H9 (cell line): ENCODE results near the gene CLIC3. TPM values are rescaled to one million over a fixed set of nuclear protein-coding genes. Genes with fewer than 3 reads are reported as not detected.

ENCODE experiments used
- DNase-seq: peaks from one replicate; pipeline ENCODE4 v3.0.0-alpha.2; 2017
- H2AFZ ChIP-seq: one replicate; pipeline ENCODE4 v1.6.1; 2013; ENCODE audit warnings: mild to moderate bottlenecking, low read length, control low read depth, moderate library complexity
- H2AK5ac ChIP-seq: 2 replicates; pipeline ENCODE4 v1.6.1; 2013; ENCODE audit warnings: low read length, control low read depth, mixed read lengths; ENCODE audit not compliant: insufficient read length
- H2BK120ac ChIP-seq: one replicate; pipeline ENCODE4 v1.6.1; 2013; ENCODE audit warnings: low read depth, mild to moderate bottlenecking, low read length, control low read depth, inconsistent platforms; ENCODE audit not compliant: poor library complexity, severe bottlenecking
- H2BK12ac ChIP-seq: 2 replicates; pipeline ENCODE4 v1.6.1; 2013; ENCODE audit warnings: low read length, control low read depth, mixed read lengths, low read depth; ENCODE audit not compliant: insufficient read length
- H2BK15ac ChIP-seq: 2 replicates; pipeline ENCODE4 v1.6.1; 2013; ENCODE audit warnings: low read depth, low read length, control low read depth
- H2BK20ac ChIP-seq: one replicate; pipeline ENCODE4 v1.6.1; 2013; ENCODE audit warnings: low read depth, mild to moderate bottlenecking, low read length, control low read depth, inconsistent platforms; ENCODE audit not compliant: poor library complexity, severe bottlenecking
- H2BK5ac ChIP-seq: 2 replicates; pipeline ENCODE4 v1.6.1; 2013; ENCODE audit warnings: low read length, control low read depth, mixed read lengths; ENCODE audit not compliant: insufficient read length
- H3K14ac ChIP-seq: 2 replicates; pipeline ENCODE4 v1.6.1; 2013; ENCODE audit warnings: low read length, control low read depth; ENCODE audit not compliant: insufficient read depth
- H3K18ac ChIP-seq: 2 replicates; pipeline ENCODE4 v1.6.1; 2013; ENCODE audit warnings: low read depth, mild to moderate bottlenecking, mixed read lengths, low read length, control low read depth; ENCODE audit not compliant: insufficient read length
- H3K23ac ChIP-seq: 2 replicates; pipeline ENCODE4 v1.6.1; 2013; ENCODE audit warnings: low read length, control low read depth, mixed read lengths, low read depth; ENCODE audit not compliant: insufficient read length
- H3K23me2 ChIP-seq: 2 replicates; pipeline ENCODE4 v1.6.1; 2013; ENCODE audit warnings: low read depth, mild to moderate bottlenecking, mixed read lengths, low read length, control low read depth; ENCODE audit not compliant: insufficient read length, poor library complexity, severe bottlenecking
- H3K27ac ChIP-seq: 2 replicates; pipeline ENCODE4 v1.5.1; 2013; ENCODE audit warnings: low read length, control low read depth, mixed read lengths, low read depth; ENCODE audit not compliant: insufficient read length
- H3K27me3 ChIP-seq: 2 replicates; pipeline ENCODE4 v1.6.1; 2013; ENCODE audit warnings: low read length, control low read depth, inconsistent platforms; ENCODE audit not compliant: insufficient read depth
- H3K4ac ChIP-seq: 2 replicates; pipeline ENCODE4 v1.6.1; 2013; ENCODE audit warnings: low read depth, mild to moderate bottlenecking, control low read depth, inconsistent platforms, low read length, moderate library complexity
- H3K4me1 ChIP-seq: 2 replicates; pipeline ENCODE4 v1.6.1; 2013; ENCODE audit warnings: low read length, control low read depth, inconsistent platforms; ENCODE audit not compliant: insufficient read depth
- H3K4me2 ChIP-seq: 2 replicates; pipeline ENCODE4 v1.6.1; 2013; ENCODE audit warnings: low read length, control low read depth, mixed read lengths; ENCODE audit not compliant: insufficient read length, insufficient read depth
- H3K56ac ChIP-seq: 2 replicates; pipeline ENCODE4 v1.6.1; 2013; ENCODE audit warnings: low read depth, mild to moderate bottlenecking, mixed read lengths, low read length, control low read depth; ENCODE audit not compliant: insufficient read length
- H3K79me1 ChIP-seq: 2 replicates; pipeline ENCODE4 v1.6.1; 2013; ENCODE audit warnings: low read depth, mild to moderate bottlenecking, moderate library complexity, low read length, control low read depth, inconsistent platforms; ENCODE audit not compliant: insufficient read depth, poor library complexity, severe bottlenecking
- H3K79me2 ChIP-seq: 2 replicates; pipeline ENCODE4 v1.6.1; 2013; ENCODE audit warnings: low read length, control low read depth, inconsistent platforms; ENCODE audit not compliant: insufficient read depth
- H3K9ac ChIP-seq: 2 replicates; pipeline ENCODE4 v1.6.1; 2013; ENCODE audit warnings: low read length, control low read depth, mixed read lengths; ENCODE audit not compliant: insufficient read length; ENCODE audit errors: extremely low read depth
- H3K9me3 ChIP-seq: one replicate; pipeline ENCODE4 v1.6.1; 2013; ENCODE audit warnings: low read depth, low read length, inconsistent platforms; ENCODE audit not compliant: control insufficient read depth
- H3T11ph ChIP-seq: one replicate; pipeline ENCODE4 v1.6.1; 2013; ENCODE audit warnings: mild to moderate bottlenecking, low read length, control low read depth, inconsistent platforms
- H4K20me1 ChIP-seq: one replicate; pipeline ENCODE4 v1.6.1; 2013; ENCODE audit not compliant: control insufficient read depth, insufficient read length, insufficient read depth
- H4K5ac ChIP-seq: 2 replicates; pipeline ENCODE4 v1.6.1; 2013; ENCODE audit warnings: low read depth, mild to moderate bottlenecking, mixed read lengths, low read length, control low read depth; ENCODE audit not compliant: insufficient read length
- H4K8ac ChIP-seq: replicated peaks from 2 replicates; pipeline ENCODE4 v1.6.1; 2013; ENCODE audit warnings: low read length, control low read depth, mixed read lengths, low read depth; ENCODE audit not compliant: insufficient read length
- H4K91ac ChIP-seq: 2 replicates; pipeline ENCODE4 v1.6.1; 2013; ENCODE audit warnings: low read depth, mild to moderate bottlenecking, moderate library complexity, mixed read lengths, low read length, control low read depth; ENCODE audit not compliant: insufficient read length
- H3K27ac Mint-ChIP-seq, 3 experiments: 2 replicates in 2 of 3; 3 replicates in 1 of 3; pipeline ENCODE4 v1.8.0; 2020 to 2021; ENCODE audit warnings: mixed read lengths in 3 of 3, mild to moderate bottlenecking in 1 of 3, moderate library complexity in 1 of 3
- H3K27me3 Mint-ChIP-seq: 2 replicates; pipeline ENCODE4 v1.8.0; 2021; ENCODE audit warnings: low read depth, mild to moderate bottlenecking, moderate library complexity, mixed read lengths
- H3K36me3 Mint-ChIP-seq, 3 experiments: 2 replicates in 2 of 3; 3 replicates in 1 of 3; pipeline ENCODE4 v1.8.0; 2020 to 2021; ENCODE audit warnings: low read depth in 3 of 3, mixed read lengths in 3 of 3; ENCODE audit not compliant: insufficient read depth in 1 of 3
- H3K4me1 Mint-ChIP-seq, 2 experiments: 2 replicates each; pipeline ENCODE4 v1.8.0; 2020; ENCODE audit warnings: mixed read lengths in 2 of 2
- H3K4me3 Mint-ChIP-seq, 2 experiments: 2 replicates in 1 of 2; 3 replicates in 1 of 2; pipeline ENCODE4 v1.8.0; 2020 to 2021; ENCODE audit warnings: mild to moderate bottlenecking in 2 of 2, mixed read lengths in 2 of 2, moderate library complexity in 1 of 2
- H3K9me3 Mint-ChIP-seq, 2 experiments: 2 replicates in 1 of 2; 3 replicates in 1 of 2; pipeline ENCODE4 v1.8.0; 2020; ENCODE audit warnings: mild to moderate bottlenecking in 2 of 2, mixed read lengths in 2 of 2, moderate library complexity in 1 of 2
- CTCF ChIP-seq: fragments of 200-600 bp; sonication (generic); conservative IDR thresholded peaks from 3 replicates; pipeline ENCODE4 v1.8.0; 2021; ENCODE audit warnings: antibody characterized with exemption, mild to moderate bottlenecking
- WGBS: extraction: QIAGEN DNeasy Blood & Tissue Kit; methylation state at CpG from one replicate; pipeline ENCODE4 v1.1.7; 2013; ENCODE audit warnings: missing lambda C conversion rate, low lambda C conversion rate, mixed read lengths; ENCODE audit not compliant: insufficient read length; ENCODE audit errors: extremely low coverage; 5-methylcytosine and 5-hydroxymethylcytosine counted together
- total RNA-seq: library from RNA; stranded (reverse); gene quantifications from 2 replicates; pipeline ENCODE4 v1.2.1, GENCODE V29; 2021

Gene CLIC3
- total RNA-seq, 1 experiment from 2014 or later = 0.31 TPM

- H2BK12ac ChIP-seq = no peak overlapping the region
- no peak overlapping the region for H4K5ac ChIP-seq
Observed at GRCh38 chr9:137037483-137037882, 41.1 kb upstream of the CLIC3 start.

More at GRCh38 chr9:137037483-137037882, 41.1 kb upstream of the CLIC3 start:
- H3K9ac ChIP-seq = no peak overlapping the region
- H3K4me2 ChIP-seq = no peak overlapping the region
- no peak overlapping the region for H2BK20ac ChIP-seq
- no peak overlapping the region for H3K14ac ChIP-seq
- no peak overlapping the region for H2AK5ac ChIP-seq
- H3K4ac ChIP-seq = no peak overlapping the region
- no peaks in the 10 kb centered on the region for H3K9me3 ChIP-seq
- H3K79me1 ChIP-seq = no peaks in the 10 kb centered on the region
- no peak overlapping the region for H2AFZ ChIP-seq
- H2BK120ac ChIP-seq = no peak overlapping the region
- H4K20me1 ChIP-seq = no peaks in the 10 kb centered on the region
- no peaks in the 10 kb centered on the region for H3K27me3 ChIP-seq
- no peak for TF ChIP-seq CTCF
- no peak overlapping the region for H3K27ac ChIP-seq
- H3T11ph ChIP-seq = no peak overlapping the region
- H3K27me3 Mint-ChIP-seq = peaks cover 17% of the 10 kb centered on the region
- DNase-seq = no peak
- no peak overlapping the region for H2BK5ac ChIP-seq
- H3K4me3 Mint-ChIP-seq = no peak overlapping the region
- no peaks in the 10 kb centered on the region for H3K79me2 ChIP-seq
- no peak overlapping the region for H3K27ac Mint-ChIP-seq
- H3K56ac ChIP-seq = no peak overlapping the region
- H3K18ac ChIP-seq = no peak overlapping the region
- no peaks in the 10 kb centered on the region; a peak in 1 of 4 replicates for H3K4me1 Mint-ChIP-seq
- no peak overlapping the region for H2BK15ac ChIP-seq
- peaks cover 0 to 14% (median 5%) of the 10 kb centered on the region in 3 experiments; a peak in 5 of 7 replicates for H3K36me3 Mint-ChIP-seq
- no peaks in the 10 kb centered on the region for H3K9me3 Mint-ChIP-seq
- H4K91ac ChIP-seq = no peak overlapping the region
- no peak overlapping the region for H3K23ac ChIP-seq
- H3K23me2 ChIP-seq = no peaks in the 10 kb centered on the region
- WGBS = no CpG with 5 or more reads among the region's 10 CpGs
- H3K4me1 ChIP-seq = no peaks in the 10 kb centered on the region
- H4K8ac ChIP-seq = no peak overlapping the region
